Iris pigment epithelial cell (primary cell): ENCODE results near the gene SLC46A2.
A peak's percentile ranks its signal among the peaks of the same experiment; 100 is the strongest.

ENCODE experiments used
- DNase-seq: peaks from one replicate; pipeline ENCODE4 v3.0.0-alpha.2; 2011; ENCODE audit warnings: low read depth

Gene SLC46A2

DNA sequence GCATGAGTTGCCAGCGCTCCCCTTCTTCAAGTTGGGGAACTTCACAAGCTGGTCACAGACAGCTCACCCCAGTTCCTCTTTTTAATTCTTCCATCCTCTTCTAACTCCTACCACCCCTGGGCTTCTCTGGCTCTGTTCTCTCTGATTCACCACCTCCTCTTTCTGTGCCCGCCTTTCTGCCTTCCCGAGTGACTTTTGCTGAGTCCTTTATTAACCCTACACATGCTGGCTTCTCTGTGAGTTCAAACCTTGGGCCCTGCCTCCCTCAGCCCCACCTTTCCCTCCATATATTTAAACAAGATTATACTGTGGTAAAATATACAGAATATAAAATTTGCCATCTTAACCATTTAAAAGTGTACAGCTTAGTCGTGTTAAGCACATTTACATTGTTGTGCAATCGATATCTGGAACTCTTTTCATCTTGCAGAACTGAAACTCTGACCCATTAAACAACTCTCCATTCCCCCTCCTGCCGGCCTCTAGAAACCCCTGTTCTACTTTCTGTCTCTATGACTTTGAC, 32.0 kb downstream of the SLC46A2 start:
- peak; percentile 20 for DNase-seq

DNA sequence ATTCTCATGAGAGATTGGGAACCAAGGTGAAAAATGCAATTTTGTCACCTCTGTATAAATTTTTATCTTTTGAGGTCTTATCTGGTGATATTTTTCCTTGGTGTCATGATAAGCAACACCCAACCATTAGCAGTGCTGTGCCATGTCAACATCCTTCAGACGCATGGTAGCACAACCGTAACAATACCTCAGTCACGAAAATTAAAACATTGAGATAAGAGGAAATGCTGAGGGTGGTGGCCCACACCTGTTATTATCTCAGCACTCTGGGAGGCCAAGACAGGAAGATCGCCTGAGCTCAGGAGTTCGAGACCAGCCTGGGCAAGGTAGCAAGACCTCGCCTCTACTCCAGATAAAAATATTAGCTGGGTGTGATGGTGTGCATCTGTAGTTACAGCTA, 32.7 kb downstream of the SLC46A2 start:
- no peak for DNase-seq

DNA sequence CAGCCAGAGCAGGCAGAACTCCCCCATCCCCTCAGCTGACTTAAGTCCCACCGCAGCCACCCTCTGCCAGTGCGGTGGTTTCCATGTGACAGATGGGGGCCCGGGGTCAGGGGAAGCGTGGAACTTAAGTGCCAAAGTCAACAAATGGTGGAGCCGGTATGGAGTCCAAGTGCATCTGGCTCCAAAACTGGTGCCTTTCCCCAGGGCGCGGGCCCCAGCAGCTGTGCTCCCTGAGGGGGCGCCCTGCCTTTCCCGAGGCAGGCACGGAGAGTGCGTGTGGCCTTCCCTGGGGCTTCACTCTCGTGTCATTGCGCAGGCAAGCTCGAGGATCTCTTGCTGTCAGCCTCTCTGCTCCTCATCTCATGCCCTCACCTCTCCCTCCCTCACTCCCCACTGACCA, 33.8 kb downstream of the SLC46A2 start:
- DNase-seq, result no peak

DNA sequence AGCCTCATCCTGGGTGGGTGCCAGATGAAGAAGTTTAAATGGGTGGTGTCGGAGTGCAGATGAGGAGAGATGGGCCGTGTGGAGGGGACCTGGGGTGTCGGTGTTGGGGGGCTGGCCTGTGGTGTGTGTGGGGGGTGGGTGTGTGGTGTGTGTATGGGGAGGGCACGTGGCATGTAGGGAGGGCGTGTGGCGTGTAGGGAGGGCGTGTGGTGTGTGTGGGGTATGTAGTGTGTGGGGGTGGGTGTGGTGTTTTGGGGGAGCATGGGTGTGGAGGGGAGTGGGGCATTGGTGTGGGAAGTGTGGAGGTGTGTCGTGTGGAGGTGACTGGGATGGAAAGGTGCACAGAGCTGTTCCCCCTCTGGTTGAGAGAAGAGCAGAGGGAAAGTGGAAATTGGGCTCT, 34.5 kb downstream of the SLC46A2 start:
- no peak for DNase-seq

DNA sequence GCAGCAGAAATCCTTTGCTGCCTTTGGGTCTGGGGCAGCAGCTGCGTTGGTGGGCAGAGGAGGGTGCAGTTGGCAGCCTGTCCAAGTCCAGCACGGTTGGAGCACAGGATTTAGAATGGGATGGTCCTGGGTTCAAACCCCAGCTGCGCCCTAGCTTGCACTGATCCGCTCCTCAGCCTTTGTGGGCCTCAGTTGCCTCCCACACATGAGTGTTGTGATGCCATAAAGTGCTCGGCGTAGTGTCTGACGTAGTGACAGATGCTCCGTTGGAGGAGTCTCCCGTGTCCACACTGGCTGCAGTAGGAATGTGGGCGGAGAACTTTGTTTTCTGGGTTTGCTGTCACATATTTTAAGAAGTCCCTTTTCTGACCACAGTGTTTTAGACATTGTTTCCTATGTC, 36.0 kb downstream of the SLC46A2 start:
- DNase-seq, result no peak

DNA sequence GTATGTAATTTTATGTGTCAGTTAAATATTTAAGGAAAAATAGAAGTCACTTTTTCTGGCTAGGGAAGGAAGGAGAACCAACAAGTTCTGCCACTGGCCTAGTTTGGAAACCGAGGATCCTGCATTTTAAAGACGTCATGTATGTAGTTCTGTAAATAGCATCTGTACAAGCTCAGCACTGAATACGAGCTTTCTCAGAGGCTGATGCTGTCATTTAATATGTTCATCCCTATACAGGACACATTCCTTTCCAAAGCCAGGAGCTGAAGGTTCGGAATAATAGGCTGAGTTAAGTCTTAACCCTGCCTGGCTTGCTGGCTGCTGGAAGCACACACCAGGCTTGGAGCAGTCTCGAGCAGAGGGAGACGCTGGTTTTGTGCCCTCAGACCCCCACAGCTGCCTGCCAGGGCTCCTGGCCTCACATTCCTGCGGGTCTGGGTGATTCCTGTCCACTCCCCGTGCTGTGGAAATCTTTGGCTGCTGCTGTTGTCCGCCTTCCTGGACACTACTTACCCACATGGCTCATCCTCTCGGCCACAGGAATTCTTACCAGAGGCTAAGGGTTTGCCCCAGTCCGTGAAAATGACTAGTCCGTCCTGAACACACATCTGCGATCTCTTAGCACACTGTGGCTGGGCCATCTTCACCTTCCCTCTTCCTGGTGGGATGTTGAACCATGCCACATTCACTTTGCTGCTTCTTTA, 36.6 kb downstream of the SLC46A2 start:
- DNase-seq, result no peak

DNA sequence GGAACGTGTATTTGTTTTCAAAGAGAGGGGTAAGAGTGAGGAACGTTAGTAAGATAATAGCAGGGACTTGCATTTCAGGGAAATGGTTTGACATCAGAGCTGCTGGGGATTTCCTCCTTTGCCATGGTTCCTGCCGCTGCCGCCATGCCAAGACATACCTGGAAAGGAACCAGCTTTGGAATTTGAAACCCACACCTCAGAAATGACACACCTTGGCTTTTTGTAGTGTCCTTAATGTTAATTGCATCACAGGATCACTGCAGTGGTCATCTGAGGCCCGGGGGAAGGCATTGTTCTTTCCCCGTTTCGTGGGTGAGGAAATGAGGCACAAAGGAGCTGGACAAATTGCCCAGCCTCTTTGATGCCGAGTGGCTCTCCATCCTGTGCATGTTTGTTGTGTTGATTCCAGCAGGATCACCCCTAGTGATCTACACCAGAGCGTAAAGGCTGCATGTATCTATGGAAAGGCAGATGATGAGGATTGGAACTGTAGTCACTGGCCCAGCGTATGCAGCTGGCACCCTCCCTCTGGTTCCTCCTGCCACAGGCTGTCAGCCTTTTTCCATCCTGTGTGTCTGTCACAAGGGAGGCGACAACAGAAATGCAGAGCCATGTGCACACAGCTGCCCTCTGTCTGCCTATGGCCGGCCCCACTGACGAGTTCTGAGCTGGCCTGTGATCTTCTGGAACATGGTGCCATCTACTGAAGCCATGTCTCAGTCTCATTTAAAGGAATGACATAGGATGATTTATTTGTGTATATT, 37.8 kb downstream of the SLC46A2 start:
- DNase-seq, result no peak

DNA sequence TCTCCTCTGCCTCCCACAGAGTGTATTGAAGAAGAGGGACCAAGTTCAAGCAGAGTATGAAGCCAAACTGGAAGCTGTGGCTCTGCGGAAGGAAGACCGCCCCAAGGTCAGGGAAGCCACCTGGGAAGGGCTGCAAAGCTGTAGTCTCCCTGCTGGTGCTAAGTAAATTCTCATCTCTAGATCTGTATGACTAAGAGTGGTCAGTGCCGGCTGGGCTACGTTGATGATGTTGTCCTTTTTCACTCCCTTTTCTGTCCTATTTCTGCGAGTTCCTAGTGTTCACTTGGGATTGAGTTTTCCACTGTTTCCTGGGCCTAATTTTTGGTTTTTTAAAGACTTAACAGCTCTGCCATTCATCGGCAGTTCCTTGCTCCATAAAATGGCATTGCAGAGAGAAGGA, 39.8 kb downstream of the SLC46A2 start:
- DNase-seq, result no peak

DNA sequence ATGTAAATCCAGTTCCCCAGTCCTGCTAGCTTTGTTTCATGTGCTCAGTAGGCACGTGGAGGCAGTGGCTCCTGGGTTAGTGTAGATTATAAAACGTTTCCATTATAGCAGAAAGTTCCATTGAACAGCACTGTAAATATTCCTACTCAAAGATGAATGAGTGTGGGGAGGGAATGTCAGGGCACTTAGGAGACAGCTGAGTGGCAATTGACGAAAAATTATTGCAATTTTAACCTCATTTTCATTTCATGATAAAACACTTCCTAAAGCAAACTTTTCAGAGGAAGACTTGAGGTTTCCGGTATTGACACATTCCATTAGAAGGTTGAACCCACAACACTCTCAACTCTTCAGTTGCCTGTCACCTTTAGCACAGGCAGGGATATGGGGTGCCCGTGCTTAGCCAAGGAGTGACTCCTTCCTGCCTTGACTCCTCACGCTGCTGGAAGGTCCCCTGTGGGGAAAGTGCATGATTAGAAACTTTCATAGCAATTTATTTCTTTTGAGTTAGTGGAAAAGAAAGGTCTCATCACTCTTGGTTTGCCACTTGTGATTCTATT, 41.2 kb downstream of the SLC46A2 start:
- DNase-seq, result no peak

DNA sequence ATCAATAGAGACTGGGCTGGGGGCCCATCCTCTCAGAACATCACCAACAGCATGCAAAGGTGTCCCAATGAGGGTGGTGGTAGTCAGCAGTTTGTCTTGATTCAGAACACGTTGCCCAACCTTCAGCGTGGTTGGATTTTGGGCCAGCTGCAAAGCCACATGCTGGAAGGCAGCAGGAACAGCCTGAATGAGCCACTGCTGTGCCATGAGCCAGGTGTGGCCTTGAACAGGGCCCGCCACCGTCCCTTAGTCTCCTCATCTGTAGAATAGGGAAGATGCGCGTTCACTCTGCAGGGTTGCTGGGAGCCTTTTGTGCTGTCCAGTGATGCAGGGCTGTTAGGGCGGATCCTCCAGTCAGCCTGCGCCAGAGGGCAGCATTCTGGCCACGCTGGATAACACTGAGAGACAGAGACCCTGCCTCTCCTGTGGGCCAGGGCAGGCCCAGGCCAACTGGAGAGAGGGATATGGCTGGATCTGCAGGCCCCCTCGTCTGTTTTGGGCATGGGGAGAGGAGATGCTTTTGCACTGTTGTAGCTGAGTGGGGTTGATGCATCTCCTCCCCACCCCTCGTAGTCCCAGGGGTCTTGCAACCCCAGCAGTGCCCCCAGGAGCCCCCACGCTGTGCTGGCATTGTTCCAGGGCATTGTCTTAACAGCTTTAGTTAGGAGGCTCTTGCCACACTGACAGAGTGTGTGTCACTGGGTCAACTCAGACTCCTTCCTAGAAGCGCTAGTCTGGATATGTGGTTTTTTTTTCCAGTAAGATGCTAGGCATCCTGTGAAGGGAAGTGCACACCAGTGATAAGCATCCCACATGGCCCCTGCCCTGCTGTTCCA, 42.1 kb downstream of the SLC46A2 start:
- DNase-seq, result no peak

DNA sequence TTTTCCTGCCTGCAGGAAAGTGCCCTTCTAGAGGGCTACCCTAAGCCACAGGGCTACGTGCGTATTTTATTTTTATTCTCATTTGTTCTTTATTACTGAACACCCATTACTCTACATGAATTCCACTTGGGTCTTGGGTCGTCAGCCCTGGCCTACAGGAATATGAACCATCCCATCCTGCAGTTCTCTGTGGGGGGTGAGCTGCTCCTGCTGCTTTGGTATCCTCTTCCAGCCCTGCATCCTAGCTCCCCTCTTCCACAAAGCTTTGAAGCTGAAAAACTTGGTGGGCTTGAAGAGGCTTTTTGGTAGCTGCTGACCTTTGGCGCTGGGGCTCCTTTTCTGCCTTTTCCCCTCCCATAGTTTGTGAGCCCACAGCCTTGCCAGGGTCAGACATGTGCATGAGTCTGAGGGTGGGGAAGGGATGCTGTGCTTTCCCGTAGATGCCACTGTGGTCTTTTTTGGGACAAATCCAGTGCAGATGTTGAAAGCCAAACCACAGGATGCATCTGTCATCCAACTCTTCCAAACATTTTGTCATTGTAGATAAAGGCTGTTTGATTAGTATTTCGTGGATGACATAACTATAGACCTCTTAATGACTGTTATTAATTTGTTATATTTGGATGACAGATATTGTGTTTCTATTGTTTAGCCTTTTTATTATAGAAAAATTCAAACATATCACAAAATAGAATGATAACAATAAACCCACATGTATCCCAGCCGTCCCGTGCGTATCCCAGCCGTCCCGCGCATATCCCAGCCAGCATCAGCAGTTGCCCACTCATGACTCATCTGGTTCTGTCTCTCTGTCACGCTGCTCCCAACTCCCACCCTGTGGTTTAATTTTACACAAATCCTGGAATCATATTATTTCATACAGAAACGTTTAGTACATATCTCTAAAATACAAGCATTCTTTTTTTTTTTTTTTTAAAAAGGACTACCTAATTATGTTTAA, 43.9 kb downstream of the SLC46A2 start:
- DNase-seq, result no peak

DNA sequence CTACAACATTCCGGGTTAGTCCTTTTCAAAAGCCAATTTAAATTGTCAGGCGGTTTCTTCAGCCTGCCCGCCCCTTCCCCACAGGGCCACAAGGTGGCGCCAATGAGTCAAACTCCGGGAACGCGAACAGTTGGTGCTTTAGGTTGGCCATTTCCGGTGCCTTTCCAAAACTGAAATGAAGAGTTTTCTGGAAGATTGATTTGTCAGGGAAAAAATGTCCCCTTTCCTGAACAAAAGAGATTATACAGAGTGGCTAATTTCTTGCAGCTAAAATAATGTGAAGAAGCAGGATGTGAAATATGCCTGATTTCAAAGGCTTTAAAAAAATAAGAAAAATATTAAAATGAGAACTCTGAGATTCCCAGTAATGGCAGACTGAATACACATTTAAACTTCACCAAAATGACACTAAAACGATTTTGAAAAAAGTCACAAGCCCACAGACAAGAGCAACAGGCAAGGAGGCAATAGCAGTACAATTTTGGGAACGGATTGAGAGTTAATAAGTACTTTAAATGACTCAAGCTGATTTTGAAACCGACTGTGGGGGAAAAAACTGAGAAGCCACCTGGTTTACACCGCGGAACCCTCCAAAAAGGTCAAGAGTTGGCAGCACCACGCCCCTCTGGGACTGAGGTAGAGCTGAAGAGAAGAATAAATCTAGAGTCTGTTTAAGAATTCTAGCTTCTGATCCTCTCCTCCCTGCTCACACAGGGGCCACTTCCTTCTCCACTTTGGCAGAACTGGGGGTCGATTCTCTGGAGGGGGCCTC, 45.7 kb downstream of the SLC46A2 start:
- peak; percentile 58 for DNase-seq

DNA sequence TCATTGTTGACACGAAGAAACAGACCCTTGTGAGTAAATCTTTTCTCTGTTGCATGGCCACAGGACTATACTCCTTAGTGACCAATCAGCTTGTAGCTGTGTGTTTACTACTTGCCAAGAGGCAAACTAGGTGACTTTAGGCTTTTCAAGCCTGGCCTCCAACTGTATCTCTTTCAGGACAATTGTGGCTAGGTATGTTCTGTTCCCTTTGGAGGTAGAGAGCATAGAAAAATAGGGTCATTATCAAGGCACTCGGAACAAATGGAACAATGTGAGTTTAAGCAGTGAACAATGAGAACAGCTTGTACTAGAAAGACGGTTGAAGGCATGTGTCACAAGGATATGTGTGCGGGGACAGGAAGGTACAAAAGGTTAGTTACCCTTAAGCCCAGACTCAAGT, 48.1 kb downstream of the SLC46A2 start:
- no peak for DNase-seq

DNA sequence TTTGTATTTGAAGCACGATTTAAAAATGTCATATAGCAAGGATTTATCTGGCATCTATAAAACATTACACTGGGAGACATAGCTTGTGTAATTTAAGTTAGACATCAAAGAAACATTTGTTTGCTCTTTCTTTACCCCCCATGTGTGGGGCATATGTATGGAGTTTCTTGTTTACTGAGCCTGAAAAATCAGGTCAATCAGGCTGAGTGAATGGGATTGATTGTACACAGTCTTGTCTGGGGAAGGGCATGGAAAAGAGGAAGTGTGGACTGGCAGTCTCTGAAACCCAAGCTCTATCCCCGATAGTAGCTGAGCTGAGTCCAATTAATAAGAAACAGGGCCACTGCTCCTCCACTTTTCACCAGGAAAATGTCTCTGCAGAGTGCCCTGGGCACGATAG, 49.4 kb downstream of the SLC46A2 start:
- no peak for DNase-seq

DNA sequence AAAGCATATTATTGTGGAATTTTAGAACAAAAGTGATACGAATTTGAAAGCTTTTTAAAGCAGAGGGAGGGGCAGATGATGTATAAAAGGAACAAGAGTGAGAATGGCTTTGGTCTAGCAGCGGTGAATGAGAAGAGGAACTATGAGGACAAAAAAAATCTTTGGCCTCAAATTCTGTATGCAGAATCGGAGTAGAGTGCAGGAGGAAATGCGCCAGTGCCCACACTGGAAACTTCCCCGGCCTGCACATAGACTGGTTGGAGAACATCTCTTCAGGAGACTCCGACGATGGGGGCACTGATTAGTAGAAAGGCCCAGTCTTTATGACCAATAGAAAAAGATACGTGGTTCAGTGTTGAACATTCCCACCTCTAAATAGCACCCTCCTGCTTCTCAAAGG, 51.3 kb downstream of the SLC46A2 start:
- no peak for DNase-seq

DNA sequence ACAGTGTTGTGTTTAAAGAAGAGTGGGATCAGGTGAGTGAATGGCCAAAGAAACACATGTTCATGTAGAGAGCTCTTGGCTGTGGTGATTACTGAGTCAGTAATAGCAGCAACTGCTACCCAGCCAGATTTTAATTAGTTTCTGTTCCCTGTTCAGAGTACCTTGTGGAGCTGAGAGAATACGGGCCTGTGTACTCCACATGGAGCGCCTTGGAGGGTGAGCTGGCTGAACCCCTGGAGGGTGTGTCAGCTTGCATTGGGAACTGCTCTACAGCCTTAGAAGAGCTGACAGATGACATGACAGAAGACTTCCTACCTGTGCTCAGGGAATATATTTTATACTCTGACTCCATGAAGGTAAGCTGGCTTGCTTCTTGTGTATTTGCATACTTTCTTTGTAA, 52.3 kb downstream of the SLC46A2 start:
- no peak for DNase-seq

DNA sequence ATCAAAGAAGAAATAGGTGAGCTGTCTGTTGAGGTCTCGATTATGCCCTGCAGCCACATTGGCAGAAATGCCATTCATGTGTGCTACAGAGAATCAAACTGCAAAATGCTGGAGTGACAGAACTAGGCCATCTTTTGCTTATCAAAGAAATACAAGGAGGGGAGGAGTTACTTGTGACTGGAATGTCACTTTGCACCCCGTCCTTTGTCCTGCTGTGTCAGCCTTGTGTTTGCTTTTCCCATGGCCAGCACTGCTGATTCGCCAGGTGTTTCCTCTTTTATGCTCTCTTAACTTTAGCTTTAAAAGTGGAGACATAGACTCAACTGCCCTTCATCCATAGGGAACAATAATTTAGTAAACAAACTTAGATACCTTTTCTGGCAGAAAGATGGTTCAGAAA, 54.3 kb downstream of the SLC46A2 start:
- no peak for DNase-seq

DNA sequence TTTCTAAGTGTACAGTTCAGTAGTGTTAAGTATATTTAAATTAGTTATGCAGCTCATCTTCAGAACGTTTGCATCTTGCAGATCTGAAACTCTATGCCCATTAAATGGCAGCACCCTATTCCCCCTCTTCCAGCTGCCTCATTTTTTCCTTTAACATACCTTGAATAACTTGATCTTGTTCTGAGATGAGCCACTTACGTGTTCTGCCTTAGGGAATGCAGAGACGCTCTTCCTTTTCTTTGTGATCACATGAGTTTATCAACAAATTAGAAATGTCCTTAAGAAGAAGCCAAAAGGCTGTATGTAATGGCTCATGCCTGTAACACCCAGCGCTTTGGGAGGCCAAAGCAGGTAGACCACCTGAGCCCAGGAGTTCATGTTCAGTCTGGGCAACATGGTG, 57.6 kb downstream of the SLC46A2 start:
- no peak for DNase-seq

DNA sequence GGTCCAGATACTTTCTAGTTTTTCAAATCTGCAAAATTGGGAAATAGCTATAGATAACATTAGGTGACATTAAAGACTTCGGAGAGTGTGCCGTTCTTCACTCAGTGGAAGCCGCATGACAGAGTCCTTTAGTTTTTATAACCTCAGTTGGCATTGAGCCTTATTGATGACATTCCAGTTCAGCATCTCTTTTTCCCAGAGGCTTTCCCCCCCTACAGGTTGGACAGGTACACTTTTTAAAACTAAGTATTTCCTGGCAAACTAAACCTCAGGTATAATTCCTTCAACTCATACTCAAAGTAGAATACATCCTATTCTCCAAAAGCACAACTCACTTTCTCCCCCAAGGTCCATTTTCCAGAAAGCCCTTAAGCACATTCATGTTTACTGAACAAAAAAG, 58.7 kb downstream of the SLC46A2 start:
- no peak for DNase-seq

DNA sequence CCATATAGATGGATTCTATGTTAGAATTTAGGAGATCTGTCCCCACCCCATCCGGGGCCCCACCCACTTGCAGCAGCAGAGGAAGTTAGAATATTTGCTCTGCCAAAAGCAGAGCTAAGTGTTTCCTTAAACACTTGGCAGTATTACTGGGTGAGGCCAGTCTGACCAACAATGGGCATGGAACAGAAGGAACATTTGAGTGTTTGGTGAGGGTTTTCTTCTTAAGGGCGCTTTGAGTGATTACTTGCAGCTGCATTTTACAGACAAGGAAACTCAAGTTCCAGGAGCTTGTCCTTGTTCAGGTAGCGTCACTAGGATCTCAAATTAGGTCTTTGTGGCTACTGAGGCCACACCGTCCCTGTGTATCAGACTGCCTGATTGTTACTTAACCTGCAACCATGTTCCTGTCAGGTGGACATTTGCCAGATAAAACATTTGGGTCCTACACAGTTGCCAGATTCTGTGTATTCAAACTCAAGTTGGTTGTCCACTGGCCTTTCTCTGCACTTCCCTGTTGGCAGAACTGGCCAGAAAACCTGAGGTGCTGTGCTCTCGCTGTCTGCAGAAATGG, 59.3 kb downstream of the SLC46A2 start:
- DNase-seq, result no peak
